Prostate gland (tissue), 2 donors: Measurements from ENCODE around the gene TMEM229B. TPM values are rescaled to one million over a fixed set of nuclear protein-coding genes. Genes with fewer than 3 reads are reported as not detected.
A peak's percentile ranks its signal among the peaks of the same experiment; 100 is the strongest.

ENCODE experiments used
- DNase-seq: peaks from one replicate; pipeline ENCODE4 v3.0.0-alpha.2; 2019; ENCODE audit warnings: low spot score
- H3K27ac ChIP-seq, 2 donors: fragments of 200-600 bp; sonication (generic); 2 replicates each; pipeline ENCODE4 v1.5.1; 2017 to 2019
- H3K27me3 ChIP-seq: fragments of 200-600 bp; sonication (generic); replicated peaks from 2 replicates; pipeline ENCODE4 v1.5.1; 2019; ENCODE audit not compliant: insufficient read depth
- H3K36me3 ChIP-seq, 2 donors: fragments of 200-600 bp; sonication (generic); 1 replicate in 1 of 2; 2 replicates in 1 of 2; pipeline versions ENCODE4 v1.5.1 to v1.8.1; 2017 to 2019
- H3K4me1 ChIP-seq: fragments of 200-600 bp; sonication (generic); replicated peaks from 2 replicates; pipeline ENCODE4 v1.5.1; 2019
- H3K4me3 ChIP-seq, 2 donors: fragments of 200-600 bp; sonication (generic); 2 replicates each; pipeline ENCODE4 v1.5.1; 2017 to 2019
- H3K9me3 ChIP-seq: fragments of 200-600 bp; sonication (generic); 2 replicates; pipeline ENCODE4 v1.5.1; 2017
- POLR2A ChIP-seq: fragments of 450-650 bp; IDR thresholded peaks from one replicate; pipeline ENCODE4 v1.6.1; 2016; ENCODE audit warnings: antibody characterized with exemption, mild to moderate bottlenecking
- POLR2AphosphoS5 ChIP-seq: sonication (generic); formaldehyde crosslinking; IDR thresholded peaks from one replicate; pipeline ENCODE4 v1.6.1; 2017; ENCODE audit warnings: antibody characterized with exemption
- WGBS: methylation state at CpG from one replicate; pipeline ENCODE4 v1.1.5; 2018; 5-methylcytosine and 5-hydroxymethylcytosine counted together
- intact Hi-C: fragments of 100-400 bp; cut with DNase I; formaldehyde crosslinking; loops from one replicate; pipeline ENCODE4 v1.14.2; 2022
- total RNA-seq, 2 donors: library from RNA; depleted of rRNA; stranded (reverse); fragments of >200 nt; gene quantifications; one replicate each; pipeline ENCODE4 v1.1.0, GENCODE V29; 2016
- TF ChIP-seq, protein P1 (sequence below), 4 experiments: fragments of 200-600 bp in 2 of 4; fragments of 450-650 bp in 2 of 4; sonication (generic) in 2 of 4; IDR thresholded peaks; 1 replicate in 3 of 4; 2 replicates in 1 of 4; pipeline ENCODE4 v1.5.1; 2016 to 2019; ENCODE audit warnings: antibody characterized with exemption in 4 of 4, mild to moderate bottlenecking in 2 of 4, moderate library complexity in 2 of 4

Gene TMEM229B
- total RNA-seq, 2 donors from 2014 or later = 5.7 to 85.4 TPM

GRCh38 chr14:67463900-67464299 is 24.6 kb downstream of the TMEM229B start:
- 100% methylated on average over 3 of the region's 3 CpGs for WGBS
- TF ChIP-seq POLR2AphosphoS5 = no peak
- no peak for TF ChIP-seq POLR2A
- TF ChIP-seq, protein P1, sequence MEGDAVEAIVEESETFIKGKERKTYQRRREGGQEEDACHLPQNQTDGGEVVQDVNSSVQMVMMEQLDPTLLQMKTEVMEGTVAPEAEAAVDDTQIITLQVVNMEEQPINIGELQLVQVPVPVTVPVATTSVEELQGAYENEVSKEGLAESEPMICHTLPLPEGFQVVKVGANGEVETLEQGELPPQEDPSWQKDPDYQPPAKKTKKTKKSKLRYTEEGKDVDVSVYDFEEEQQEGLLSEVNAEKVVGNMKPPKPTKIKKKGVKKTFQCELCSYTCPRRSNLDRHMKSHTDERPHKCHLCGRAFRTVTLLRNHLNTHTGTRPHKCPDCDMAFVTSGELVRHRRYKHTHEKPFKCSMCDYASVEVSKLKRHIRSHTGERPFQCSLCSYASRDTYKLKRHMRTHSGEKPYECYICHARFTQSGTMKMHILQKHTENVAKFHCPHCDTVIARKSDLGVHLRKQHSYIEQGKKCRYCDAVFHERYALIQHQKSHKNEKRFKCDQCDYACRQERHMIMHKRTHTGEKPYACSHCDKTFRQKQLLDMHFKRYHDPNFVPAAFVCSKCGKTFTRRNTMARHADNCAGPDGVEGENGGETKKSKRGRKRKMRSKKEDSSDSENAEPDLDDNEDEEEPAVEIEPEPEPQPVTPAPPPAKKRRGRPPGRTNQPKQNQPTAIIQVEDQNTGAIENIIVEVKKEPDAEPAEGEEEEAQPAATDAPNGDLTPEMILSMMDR (IDR thresholded peaks at IDR 0.05) = no peak
- H3K9me3 ChIP-seq = no peaks in the 10 kb centered on the region
- H3K27me3 ChIP-seq = no peaks in the 10 kb centered on the region
- intact Hi-C loops = no loop called here
- no peaks in the 10 kb centered on the region for H3K4me1 ChIP-seq
- no peak for DNase-seq
- H3K36me3 ChIP-seq = no peaks in the 10 kb centered on the region
- no peak overlapping the region for H3K27ac ChIP-seq
- H3K4me3 ChIP-seq = no peak overlapping the region

DNA sequence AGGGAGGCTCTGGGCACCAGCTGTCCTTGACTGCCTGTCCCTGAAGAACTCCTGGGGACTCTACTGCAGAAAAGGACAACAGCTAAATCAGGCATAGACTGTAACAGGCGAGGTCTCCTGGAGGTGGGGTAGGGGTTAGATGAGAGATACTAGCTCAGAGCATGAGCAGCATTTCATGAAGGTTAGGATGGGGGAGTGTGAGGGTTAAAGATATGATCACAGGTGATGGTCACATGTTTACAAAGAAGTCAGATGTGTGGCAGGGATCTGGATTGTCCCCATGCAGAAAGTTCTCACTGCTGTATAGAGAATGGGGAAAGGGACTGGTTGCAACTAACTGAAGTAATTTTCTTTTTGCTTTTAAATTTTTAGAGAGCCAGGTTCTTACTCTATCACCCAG is 26.5 kb downstream of the TMEM229B start:
- WGBS = 96% methylated on average over 1 of the region's 1 CpG
- Histone ChIP-seq H3K27ac (no peak overlapping the region), H3K9me3 (no peaks in the 10 kb centered on the region), H3K4me1 (peaks cover 5% of the 10 kb centered on the region), H3K27me3 (no peaks in the 10 kb centered on the region), H3K4me3 (no peak overlapping the region), H3K36me3 (no peaks in the 10 kb centered on the region)
- DNase-seq = no peak
- TF ChIP-seq POLR2AphosphoS5 = no peak
- no peak for TF ChIP-seq POLR2A
- TF ChIP-seq, protein P1 (IDR thresholded peaks at IDR 0.05) = no peak
- intact Hi-C loops = no loop called here

DNA sequence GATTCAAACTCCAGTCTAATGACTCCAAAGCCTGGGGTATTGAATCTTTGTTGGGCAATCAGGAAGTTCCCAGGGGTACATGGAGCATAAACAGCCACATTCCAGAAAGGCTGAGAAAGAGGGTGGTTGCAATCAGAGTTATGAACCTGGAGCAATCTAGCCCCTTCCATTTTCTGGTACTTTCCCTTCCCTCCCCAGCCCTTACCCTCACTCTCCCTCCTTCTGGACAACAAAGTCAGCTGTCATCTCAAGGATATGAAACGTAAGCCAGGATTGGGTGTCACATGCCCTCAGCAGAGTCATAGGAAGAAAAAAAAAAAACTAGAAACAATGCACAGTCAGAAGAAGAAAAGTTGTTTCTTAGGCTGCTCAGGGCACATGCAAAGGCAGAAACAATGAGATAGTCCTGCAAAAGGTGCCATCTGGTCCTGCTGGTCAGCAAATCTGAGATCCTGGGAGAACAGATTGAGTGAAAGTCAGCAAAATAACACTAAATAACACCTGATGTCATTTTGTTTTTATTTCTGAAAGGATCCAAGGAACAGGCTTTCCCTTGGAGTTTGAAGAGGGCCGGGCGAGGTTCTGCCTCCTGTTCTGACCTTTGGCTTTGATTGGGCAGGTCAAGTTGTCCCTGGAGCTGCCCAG is 27.1 kb downstream of the TMEM229B start:
- TF ChIP-seq POLR2A (no peak), POLR2AphosphoS5 (no peak)
- TF ChIP-seq, protein P1 (IDR thresholded peaks at IDR 0.05) = no peak
- H3K27ac ChIP-seq = no peak overlapping the region
- H3K27me3 ChIP-seq = no peaks in the 10 kb centered on the region
- WGBS = 66% methylated on average over 3 of the region's 3 CpGs
- H3K9me3 ChIP-seq = no peaks in the 10 kb centered on the region
- H3K4me1 ChIP-seq = peaks cover 5% of the 10 kb centered on the region
- H3K36me3 ChIP-seq = no peaks in the 10 kb centered on the region
- DNase-seq = no peak
- H3K4me3 ChIP-seq = no peak overlapping the region
- intact Hi-C loops = no loop called here

DNA sequence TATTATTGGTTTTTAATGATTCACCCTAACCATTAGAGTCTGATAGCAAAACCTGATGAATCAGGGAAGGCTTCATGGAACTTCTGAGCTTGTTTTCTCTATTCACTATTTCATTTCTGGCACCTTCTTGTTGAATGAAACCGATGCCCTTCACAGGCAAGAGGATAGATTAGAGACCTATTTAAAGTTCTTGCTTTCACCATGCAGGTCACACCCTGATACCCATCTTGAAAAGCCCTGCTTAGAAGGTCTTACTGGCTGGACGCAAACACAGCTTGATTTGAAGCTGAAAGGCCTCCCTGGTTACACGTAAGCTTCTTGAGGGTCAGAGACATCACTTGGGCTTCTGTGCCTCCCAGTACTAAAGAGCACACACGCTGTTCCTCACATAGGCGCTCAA is 29.2 kb downstream of the TMEM229B start:
- WGBS = 85% methylated on average over 5 of the region's 5 CpGs
- TF ChIP-seq POLR2A (no peak), POLR2AphosphoS5 (no peak)
- TF ChIP-seq, protein P1 (IDR thresholded peaks at IDR 0.05) = no peak

GRCh38 chr14:67457782-67458181 is 30.7 kb downstream of the TMEM229B start:
- no peak for TF ChIP-seq POLR2A
- TF ChIP-seq, protein P1 (IDR thresholded peaks at IDR 0.05) = no peak
- no peak for TF ChIP-seq POLR2AphosphoS5
- peak overlapping the region in 1 of 2 donors; percentile 18 for H3K27ac ChIP-seq
- H3K36me3 ChIP-seq = no peaks in the 10 kb centered on the region
- H3K4me1 ChIP-seq = peaks cover 5% of the 10 kb centered on the region
- no peak overlapping the region for H3K4me3 ChIP-seq
- H3K9me3 ChIP-seq = no peaks in the 10 kb centered on the region
- 2% methylated on average over 6 of the region's 6 CpGs for WGBS
- DNase-seq = peak; percentile 43
- H3K27me3 ChIP-seq = no peaks in the 10 kb centered on the region
- intact Hi-C loops = no loop called here

More for the DNA sequence above, 29.2 kb downstream of the TMEM229B start:
- no peak overlapping the region for H3K27ac ChIP-seq
- DNase-seq = no peak
- H3K4me1 ChIP-seq = peaks cover 5% of the 10 kb centered on the region
- no peak overlapping the region for H3K4me3 ChIP-seq
- H3K36me3 ChIP-seq = no peaks in the 10 kb centered on the region
- intact Hi-C loops = no loop called here
- no peaks in the 10 kb centered on the region for H3K27me3 ChIP-seq
- no peaks in the 10 kb centered on the region for H3K9me3 ChIP-seq
